ENCODE results near the gene MTREX.
"Not testable (repeated sequence)": the region's sequence is repeated elsewhere in the genome, so short reads cannot be mapped to it uniquely, and the experiment has no call there.

MTREX gene

DNA sequence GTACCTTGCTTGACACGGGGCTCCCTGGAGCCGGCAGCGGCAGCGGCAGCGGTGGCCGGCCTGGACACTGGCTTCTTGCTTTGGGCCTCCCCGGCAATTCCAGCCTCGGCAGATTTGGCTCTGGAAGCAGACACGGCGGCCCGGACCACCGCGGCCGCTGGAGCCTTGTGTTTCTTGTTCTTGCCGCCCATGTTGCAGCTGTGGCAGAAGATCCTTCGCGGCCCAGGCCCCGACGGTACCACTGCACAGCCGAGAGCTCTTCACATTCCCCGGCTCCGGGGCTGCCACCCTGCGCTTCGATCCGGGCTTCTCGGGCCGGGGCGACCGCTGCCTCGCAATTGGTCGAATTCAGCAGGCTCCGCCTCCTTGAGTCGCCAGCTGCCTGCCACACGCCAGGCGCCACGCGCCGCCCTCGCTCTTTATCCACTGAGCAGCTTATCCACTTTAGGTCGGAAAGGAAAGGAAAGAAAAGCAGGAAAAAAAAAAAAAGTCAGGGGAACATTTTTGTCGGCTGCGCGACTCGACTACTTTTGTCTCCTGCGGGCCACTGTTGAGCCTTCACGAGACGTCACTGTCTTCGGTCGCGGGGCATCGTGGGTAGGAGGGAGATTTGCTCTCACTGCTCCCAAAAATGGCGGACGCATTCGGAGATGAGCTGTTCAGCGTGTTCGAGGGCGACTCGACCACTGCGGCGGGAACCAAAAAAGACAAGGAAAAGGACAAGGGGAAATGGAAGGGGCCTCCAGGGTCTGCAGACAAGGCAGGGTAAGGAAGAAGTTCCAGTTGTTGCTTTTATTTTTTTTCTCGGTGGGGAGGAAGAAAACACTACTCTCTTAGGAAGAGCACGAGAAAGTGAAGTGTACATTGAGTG lies at the start of gene MTREX, which contains the start of gene DHX29:
Gene MTREX (plus strand): TSS at position 607 of the 871 bp plus-strand sequence. CDS start 25 bp downstream, at position 632.
Gene DHX29 (minus strand): TSS at position 312 of the 871 bp plus-strand sequence. CDS start 121 bp downstream, at position 191.
- peak; percentile 88 to 91 for DNase-seq

DNA sequence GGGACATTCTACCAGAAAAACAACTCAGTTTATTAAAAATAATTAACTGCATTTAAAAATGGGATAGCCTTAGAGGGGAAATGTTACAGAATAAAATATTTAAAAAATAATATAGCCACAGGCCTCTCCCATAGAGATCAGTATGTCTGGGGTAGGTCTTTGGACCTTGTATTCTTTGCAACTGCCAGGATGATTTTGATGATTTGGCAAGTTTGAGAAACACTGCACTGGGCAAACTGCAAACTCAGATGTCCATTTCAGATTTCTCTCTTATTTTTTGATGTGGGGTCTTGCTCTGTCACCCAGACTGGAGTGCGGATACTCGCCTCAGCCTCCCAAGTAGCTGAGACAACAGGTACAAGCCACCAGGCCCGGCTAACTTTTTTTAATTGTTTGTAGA lies 49.5 kb upstream of the MTREX start:
- no peak for DNase-seq

DNA sequence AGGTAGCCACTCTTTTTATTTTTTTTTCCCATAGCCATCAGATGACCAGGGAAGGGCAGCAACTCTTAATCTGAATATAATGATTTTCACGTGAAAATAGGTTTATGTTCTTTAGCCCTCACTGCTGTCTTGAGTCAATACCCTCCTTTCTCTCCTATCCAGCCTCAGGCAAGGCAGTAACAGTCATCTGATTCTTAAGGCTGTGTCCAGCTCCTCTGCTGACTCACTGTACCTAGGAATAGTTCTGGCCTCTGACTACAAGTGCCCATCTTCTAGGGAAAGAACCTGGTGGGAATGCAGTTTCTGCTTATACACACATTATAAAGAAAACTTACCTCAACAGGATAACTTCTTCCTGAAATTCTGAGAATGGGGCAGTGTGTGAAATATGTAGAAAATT lies 31.0 kb upstream of the MTREX start:
- DNase-seq = no peak

DNA sequence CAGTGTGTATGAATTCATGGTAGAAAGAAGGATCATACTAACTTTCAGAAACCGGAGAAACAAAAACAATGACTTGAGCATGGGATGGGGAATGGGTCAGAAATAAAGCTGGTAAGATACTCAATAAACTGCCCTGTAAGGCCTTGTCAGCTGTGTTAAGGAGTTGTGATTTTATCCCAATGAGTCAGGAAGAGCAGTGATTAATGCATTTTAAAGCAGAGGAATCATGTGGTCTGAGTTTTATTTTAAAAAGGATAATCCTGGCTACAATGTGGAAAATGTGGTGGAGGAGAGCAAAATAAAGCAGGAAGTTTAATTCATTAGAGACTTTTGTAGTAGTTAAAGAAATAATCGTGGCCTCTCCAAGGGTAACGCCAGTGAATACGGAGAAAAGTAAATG lies 29.0 kb upstream of the MTREX start:
- DNase-seq = no peak

DNA sequence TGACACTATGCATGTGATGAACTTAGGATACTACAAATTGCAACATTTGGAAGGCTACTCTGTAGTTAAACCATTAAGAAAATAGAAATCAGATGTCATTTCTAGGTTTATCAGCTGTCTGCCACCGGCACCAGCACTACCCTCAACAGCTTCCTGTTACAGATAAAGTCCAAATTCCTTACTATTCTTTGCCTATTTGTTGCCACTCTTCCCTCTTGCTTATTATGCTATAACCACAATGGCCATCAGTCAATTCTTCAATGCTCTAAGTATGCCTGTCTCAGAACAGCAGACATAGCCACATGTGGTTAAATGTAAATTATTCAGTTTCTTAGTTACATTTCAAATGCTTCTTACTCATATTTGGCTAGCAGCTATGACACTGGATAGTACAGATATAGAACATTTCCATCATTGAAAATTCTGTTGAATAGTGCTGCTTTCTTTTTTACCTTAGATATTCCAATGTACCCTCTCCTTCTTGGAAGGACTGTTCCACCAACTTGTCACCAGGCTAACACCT lies 21.3 kb upstream of the MTREX start:
- DNase-seq = no peak

DNA sequence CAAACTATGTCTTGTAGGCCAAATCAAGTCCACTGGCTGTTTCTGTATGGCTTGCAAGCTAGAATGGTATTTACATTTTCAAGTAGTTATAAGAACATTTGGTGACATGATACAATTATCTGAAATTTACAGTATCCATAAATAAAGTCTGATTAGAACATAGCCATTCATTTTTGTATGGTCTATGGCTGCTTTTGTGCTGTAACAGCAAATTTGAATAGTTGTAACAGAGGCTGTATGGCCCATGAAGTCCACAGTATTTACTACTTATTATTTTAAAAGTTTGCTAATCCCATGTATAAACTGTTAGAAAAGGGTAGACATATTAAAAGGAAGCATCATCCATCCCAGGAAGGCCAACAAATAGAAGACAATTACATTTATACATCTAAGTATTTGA lies 18.0 kb upstream of the MTREX start:
- DNase-seq = no peak

DNA sequence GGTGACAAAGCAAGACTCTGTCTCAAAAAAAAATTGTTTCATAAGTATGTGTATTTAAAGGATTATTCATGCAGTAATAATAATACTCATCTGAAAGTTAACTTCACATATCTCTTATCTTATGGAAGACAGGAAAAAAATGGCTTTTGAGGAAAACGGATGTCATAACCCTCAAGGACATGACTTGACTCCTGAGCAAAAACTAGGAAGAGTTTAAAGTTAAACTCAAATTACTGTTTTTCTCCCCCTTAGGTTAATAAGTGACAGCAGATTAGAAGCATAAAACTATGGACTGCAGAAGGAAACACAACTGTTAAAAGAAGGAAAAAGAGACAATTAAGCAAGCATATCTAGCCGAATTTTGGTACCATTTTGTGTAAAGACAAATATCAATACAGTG lies 16.8 kb upstream of the MTREX start:
- DNase-seq = no peak

DNA sequence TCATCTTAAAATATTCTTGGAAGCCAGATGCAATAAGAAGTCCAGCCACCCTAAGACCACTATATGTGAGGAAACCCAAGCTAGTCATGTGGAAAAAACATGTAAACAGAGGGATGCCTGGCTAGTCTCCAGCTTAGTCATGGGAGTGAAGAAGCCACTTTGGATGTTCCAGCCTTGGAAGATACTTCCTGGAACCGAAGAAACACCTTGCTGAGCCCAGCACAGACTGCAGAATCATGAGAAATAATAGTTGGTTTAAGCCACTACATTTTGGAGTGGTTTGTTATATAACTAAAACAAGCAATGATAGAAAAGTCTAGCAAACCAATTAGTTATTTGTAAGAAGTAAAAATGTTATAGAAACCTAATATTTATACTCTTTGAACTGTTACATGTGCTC lies 12.9 kb upstream of the MTREX start:
- DNase-seq = no peak

DNA sequence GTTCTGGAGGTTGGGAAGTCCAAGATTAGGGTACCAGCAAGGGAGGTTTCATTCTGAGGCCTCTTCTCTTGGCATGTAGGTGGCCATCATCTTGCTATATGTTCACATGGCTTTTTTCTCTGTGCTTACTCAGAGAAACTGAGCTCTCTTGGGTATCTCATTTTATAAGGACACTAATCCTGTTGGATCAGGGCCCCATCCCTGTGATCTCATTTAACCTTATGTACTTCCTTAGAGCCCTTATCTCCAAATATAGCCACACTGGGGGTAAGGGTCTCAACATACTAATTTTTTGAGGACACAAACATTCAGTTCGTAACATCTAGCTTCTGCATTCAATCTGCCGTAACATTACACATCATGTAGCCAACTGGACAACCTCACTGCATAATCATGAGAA lies 6.9 kb upstream of the MTREX start:
- DNase-seq = no peak

DNA sequence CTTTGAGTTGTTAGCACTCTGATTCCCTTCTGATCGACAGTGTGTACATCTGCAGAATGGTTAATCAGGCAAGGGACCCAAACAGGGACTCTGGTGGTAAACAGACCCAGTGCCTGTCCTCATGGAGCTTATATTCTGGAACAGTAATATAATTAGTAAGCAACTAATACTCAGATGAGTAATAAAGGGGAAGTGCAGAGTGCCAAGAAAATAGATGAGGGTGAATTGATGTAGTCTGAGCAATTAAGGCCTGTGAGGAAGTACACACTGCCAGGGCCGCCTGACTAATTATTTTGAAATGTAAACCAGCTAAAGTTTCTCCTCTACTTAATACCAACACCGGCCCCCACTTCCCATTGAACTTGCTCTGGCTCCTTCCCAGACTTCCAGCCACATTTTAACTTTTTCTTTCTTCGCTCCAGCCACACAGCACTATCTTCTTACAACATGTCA lies 4.5 kb upstream of the MTREX start:
- DNase-seq = no peak

DNA sequence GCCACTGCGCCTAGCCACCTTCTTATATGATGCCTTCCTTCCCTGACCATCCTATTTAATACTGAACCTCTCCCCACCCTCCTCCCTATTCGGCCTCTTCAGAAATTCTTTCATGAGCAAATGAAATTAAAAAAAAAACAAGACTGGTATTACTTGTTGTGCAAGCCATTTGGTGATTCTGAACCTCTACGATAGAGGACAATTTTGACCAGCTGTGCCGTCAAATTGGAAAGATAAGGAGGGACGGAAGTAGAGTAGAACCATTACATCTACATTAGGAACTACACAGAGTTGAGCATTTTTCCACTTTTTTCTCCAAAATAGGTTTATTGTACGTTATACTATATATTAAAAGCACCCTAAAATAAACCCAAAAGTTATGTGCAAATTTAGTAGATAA lies 3.2 kb upstream of the MTREX start:
- DNase-seq = no peak

DNA sequence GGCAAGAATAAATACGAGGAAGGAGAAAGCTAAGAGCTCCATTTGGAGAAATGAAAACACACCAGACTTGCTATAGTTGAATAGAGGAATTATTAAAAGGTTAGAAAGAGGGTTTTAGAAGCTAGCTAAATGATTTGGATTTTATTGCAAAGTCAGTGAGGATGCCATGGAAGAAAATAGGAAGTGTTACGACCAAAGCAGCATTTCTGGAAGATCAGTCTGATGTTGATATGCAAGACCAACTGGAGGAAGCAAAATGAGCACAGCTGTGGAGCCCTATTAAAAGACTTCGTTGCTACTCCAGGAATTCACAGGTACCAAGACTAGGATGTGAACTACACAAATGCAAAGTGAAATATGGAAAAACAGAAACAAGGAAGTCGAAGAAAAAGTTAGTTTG lies 2.4 kb upstream of the MTREX start:
- DNase-seq = no peak

DNA sequence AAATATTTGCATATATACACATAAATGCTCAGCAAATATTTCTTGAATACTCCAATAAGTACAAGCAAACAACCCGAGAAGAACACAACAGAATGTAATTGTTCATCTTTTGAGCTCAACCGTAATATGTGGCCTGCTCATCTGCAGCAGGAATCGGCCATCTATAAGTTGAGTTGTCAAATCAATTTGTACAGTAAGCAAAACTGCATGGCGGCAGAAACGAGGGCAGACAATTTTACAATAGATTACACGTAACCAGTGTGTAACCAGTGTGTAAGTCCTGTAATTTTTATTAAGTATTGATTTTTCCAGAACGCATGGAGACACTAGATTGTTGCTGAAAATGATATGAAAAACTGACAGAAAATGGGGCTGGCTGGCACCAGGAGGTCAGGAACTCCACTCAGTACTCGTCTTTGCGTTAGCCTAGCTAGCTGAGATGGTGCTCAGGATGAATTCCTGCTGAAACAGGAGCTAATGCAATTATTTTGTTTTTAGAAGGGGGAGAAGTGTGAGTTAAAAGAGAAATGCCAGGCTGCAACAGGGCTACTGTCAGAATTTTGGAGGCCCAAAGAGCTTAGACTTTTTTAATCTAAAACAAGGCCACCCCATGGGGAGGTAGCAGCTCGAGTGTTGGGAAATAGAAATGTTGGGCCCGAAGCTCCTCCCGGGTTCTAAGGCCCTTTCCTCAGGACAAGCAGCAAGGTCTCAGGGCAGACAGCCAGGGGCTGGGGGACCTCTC lies 977 bp upstream of the MTREX start:
- DNase-seq = no peak

DNA sequence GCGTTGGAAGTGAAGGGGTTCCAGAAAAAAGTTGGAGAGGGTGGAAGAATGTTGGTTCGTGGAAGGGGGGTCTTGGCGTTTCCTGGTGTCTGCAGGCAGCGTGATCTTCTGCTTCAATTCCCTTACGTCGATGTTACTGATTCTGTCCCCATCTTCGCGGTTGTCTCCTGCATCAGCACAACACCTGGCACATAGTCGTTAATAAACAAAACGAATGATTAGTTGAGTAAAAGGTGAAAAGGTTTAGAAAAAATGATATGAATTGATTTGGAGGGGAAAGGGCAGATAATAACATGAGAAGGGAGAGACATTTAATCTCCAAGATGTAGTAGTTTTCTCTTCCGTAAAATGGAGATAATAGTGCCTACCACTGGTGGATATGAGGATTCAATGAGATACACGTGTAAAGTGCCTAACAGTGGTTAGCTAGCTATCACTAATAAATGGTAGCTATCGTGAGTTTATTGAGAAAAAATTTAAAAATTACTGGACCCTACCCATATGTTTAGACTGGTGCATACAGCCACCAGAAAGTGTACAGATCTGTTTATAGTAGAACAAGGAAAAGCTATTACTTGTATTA lies 556 bp downstream of the MTREX start:
- DNase-seq = no peak

DNA sequence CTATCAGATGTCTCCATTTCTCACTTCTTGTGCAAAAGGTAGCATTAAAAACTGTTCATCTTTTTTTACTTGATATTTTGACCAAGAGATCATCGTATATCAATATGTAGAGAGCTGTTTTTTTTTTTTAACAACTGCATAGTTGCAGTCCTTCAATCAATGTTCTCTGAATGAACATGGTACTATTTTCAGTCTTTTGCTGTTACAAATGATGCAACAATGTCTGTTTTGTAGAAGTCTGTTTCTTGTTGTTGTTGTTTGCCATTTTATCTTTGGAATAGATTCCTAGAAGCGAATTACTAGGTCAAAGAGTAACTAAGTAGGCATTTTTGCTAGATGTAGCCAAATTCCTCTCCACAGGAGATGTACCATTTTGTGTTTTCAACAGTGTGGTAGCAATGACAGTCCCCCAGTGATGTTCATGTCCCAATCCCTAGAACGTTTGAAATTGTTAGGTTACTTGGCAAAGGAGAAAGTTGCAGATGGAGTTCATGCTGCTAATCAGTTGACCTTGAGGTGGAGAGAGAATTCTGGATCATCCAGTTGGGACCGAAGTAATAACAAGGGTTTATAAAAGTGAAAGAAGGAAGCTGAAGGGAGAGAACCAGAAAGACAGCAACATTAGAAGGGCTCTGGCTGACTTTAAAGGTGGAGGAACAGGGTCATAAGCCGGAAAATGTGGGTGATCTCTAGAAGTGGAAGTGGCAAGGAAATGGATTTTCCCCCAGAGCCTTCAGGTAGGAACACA lies 6.3 kb downstream of the MTREX start:
- no peak for DNase-seq

DNA sequence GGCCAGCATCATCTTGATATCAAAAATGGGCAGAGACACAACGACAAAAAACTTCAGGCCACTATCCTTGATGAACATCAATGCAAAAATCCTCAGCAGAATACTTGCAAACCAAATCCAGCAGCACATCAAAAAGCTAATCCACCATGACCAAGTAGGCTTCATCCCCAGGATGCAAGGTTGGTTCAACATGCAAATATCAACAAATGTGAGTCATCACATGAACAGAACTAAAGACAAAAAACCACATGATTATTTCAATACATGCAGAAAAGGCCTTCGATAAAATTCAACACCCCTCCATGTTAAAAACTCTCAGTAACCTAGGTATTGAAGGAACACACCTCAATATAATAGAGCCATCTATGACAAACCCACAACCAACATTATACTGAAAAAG lies 8.5 kb downstream of the MTREX start:
- DNase-seq = no peak

DNA sequence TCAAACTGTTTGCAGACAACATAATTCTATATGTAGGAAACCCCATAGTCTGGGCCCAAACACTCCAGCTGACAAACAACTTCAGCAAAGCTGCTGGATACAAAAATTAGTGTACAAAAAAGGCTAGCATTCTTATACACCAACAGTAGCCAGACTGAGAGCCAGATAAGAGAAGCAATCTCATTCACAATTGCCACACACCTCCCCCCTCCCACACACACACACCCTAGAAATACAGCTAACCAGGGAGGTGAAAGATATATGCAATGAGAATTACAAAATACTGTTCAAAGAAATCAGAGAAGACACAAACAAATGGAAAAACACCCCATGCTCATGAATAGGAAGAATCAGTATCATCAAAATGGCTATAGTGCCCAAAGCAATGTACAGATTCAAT lies 9.0 kb downstream of the MTREX start:
- DNase-seq = no peak

DNA sequence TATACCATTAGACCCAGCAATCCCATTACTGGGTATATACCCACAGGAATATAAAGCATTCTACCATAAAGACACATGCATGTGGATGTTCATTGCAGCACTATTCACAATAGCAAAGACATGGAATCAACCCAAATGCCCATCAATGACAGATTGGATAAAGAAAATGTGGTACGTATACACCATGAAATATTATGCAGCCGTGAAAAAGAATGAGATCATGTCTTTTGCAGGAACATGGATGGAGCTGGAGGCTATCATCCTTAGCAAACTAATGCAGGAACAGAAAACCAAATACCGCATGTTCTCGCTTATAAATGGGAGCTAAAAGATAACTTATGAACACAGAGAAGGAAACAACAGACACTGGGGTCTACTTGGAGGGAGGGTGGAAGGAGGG lies 10.4 kb downstream of the MTREX start:
- DNase-seq = not testable (repeated sequence)

DNA sequence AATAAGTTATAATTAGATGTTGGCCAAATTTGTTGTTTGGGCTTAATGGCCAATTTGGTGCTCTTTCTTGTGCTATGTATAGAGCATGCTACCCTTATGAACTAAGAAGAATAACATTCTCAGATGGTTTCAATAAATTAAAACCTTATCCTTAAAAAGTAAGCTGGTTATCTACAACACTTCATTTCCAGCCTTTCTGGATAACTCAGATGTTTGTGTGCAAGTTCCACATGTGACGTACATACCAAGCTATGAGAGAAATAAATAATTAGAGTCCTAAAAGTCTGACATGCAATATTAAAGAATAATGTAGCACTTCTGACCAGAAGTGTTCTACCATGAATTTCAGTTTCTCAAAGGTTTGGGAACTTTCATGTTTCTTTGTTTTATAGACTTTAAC lies 11.7 kb downstream of the MTREX start:
- no peak for DNase-seq

DNA sequence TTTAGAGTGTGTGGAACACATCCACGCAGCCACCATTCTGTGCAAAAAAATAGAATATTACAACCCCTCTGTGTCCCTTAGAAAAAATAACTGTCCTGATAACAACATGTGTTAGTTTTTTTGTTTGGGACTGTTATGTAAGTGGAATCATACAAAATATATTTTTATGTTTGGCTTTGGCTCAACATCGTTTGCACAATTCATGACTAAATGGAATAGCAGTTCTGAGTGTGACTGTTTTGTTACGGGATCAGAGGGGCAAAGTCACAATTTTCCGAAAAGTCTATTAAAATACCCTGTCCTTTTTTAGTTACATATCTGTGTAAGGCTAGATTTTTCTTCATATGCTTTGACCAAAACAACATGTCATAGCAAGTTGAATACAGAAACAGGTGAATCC lies 12.8 kb downstream of the MTREX start:
- DNase-seq = no peak

DNA sequence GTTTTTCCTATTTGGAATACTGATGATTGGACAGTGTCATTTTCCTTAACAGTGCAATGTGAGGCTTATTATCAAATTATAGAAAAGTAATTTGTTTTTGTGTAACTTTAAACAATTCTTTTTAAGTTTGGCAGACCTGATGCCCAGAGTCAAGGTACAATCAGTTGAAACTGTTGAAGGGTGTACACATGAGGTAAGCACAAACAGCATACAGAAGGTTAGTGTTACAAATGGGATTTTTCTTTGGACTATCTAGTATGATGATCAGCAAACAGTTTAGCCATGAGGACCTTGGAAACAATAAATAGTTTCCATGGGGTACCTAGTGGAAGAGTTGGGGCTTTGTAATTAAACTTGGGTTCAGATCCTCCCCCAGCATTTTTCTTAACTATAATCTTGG lies 16.2 kb downstream of the MTREX start:
- DNase-seq = no peak

DNA sequence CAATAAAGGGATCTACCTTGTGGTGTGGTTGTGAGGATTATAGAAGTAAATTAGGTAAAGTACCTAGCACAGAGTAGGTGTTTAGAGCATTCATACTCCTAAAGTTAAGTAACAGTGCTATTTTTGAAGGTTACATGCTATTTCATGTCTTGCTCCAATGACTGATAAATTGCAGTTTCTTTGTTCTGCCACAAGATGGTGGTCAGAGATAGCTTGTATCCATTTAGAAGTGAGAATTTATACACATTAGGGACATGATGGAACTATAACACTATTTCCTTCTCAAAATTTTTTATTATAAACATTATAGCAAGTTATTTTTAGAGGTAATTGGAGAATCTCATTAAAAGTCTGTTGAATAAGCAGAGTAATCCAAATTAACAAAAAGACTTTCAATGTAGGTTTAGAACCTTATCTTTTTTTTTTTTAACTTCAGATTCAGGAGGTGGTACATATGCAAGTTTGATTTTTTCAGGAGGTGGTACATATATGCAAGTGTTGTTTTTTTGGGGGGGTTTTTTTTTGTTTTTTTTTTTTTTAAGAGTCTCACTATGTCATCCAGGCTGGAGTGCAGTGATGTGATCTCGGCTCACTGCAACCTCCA lies 17.1 kb downstream of the MTREX start:
- DNase-seq = no peak
